Fibroblast of skin of abdomen (primary cell): ENCODE results near the gene ACOXL.
A peak's percentile ranks its signal among the peaks of the same experiment; 100 is the strongest.

Experiments
- DNase-seq: peaks from one replicate; pipeline ENCODE4 v3.0.0-alpha.2; 2013

ACOXL gene

DNA sequence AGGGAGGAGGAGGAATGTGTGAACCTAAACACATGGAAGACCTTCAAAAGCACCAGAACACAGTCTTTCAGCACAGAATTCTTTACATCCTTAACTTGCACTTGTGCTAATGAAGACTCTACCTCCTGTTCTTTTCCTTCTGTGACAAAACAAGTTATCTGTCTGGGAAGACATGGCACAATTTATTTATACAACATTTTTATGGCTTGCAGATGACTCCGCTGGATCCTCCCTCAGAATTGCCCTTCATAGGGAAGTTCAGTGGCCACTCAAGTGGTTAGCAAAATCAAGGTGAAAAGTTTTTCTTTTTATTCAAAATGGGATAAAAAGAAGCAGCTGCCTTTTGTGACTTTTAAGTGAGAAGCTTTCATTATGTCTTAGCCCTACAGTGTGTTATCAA lies 409.7 kb downstream of the ACOXL start:
- no peak for DNase-seq

- DNase-seq, result no peak
Measured at GRCh38 chr2:111143107-111143842, 410.9 kb downstream of the ACOXL start.

DNA sequence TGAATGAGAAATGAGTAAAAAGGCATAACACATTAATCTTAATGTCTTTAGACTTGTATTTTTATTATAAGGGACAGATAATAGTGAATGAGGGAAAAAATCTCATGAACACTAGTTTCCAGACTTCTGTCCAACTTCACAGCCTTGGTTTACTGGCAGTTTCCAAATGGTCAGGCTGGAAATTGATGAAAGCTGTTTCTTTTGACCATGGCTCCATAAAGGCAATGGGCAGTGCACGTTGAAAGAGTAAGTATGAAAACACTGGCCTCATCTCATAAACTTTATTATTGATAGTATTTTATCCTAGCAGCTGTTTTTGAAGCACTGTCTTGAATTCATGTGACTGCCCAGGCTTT lies 411.4 kb downstream of the ACOXL start:
- DNase-seq, result no peak

DNA sequence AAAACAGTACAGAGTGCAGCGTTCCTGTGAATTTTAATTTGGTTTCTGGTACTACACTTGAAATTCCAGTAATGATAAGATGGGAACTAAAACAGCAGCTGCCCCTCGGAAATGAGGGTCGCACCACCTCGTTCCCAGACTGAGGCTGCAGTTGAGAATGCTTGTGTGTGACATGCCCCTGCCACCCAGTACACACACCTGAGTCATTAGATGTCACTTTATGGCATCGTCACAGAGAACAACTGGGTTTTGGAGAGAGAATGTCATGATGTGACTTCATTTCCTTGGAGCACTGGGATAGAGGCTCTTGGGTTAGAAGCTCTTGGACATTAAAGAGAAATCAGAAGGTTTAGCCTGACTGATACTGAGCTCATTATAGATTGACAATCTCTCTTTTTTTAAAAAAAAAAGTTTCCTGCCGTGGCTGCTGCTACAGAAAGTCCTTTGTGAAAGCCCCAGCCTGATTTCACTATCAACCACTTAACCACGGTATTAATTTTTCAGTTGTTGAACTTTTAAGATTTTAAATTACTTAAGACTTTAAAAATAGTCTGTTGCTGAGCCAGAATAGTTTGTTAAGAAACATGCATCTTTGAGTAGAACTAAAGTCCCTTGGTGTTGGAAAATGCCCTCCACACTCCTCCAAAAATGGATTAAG lies 412.9 kb downstream of the ACOXL start:
- no peak for DNase-seq

DNA sequence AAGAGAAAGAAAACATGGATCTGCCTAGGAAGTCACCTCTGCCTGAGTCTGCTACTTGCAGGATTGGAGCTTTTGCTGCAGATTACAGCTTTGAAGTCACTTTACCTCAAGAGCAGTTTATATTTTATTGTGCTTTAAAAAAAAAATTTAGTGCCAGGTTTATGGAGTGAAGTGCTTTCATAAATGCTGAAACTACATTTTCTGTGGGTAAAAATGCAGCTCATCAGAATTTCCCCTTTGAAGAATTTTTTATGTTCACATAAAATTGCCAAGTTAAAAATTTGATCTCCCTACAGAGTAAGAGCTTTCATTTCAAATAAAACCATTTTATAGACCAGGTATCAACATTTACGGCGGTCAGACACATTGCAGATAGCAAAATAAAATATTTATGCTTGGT lies 413.6 kb downstream of the ACOXL start:
- DNase-seq, result no peak

DNA sequence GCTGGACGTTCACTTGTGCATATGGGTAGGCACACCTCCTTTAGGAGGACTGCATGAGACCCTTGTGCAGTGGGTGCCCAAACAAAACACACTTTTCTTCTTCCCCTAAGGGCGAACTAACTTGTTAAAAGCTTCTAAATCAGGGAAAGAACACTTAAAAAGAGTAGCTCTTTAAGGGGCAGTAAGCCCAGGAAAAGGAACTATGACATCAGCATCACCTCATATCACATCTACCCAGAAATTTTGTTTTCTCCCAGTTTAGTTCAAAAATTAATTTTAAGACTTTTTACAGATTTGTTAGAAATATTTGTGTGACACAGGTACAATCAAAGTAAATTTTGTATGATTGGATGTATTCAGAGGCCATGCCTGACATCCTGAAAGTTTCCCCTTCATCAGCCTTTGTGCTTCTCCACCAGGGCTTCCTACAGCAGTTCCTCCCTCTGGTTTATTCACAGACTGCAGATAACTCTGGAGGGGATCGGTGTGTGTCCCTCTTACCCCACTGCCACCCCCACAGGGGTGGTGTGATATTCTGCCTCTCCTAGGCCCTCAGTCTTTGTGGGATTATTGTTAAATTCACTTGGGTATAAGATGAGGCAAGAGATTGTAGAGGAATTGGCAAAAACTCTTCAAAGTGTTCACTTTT lies 416.0 kb downstream of the ACOXL start:
- DNase-seq, result no peak

- no peak for DNase-seq
Measured at GRCh38 chr2:111148925-111149324, 416.6 kb downstream of the ACOXL start.

- no peak for DNase-seq
Measured at GRCh38 chr2:111149882-111150455, 417.6 kb downstream of the ACOXL start.

DNA sequence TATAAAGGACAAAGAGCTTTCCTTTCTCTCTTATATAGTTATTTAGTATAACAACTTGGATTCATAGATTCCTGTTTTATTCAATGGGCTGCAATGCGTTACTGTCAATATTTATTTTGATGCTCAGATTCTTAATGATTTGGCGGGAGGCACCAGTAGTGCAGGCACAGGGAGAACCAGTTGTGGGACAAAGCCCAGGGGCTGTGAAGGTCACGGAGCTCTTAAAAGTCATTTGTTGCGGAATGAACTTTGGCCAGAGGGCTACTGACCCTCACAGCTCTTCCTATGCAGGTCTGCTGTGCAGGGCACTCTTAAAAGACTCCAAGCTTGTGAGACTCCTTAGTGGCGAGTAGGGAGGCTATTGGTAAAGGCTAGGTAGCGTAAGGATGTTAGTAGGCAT lies 422.4 kb downstream of the ACOXL start:
- no peak for DNase-seq

DNA sequence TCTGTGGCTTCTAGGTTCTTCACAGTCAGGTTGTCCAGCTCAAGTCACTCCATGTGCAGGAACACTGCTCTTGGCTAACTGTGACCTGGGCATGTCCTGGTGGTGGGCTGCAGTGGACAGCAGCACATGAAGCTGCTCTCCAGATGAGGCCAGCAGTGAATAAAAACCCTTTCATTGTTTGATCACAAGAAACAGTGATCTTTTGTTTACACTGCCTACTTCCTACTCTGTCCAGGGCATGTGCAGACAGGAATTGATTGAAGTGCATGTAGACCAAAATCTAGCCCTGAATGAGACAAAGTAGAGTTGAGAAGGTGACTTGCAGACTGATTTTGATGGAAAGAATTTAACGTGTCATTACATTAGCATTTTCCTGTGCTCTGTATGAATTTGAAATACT lies 423.2 kb downstream of the ACOXL start:
- DNase-seq, result peak; percentile 9

DNA sequence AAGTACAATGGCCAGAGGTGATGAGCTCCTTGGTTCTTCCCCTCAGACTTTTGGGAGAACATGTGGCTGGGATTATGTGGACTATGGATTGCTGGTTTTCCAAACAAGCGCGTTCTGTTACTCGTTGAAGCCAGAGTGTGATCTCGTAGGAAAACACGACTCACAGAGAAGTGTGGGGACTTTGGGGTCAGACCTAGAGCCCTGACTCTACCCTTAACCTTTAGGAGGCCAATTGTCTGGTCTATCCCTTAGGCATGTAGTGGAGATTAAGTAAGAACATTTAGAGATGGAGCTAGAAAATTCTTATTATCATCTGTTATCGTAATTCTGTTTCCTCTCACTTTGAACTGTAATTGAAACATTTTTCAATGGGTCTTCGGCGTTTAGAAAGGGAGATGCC lies 424.2 kb downstream of the ACOXL start:
- DNase-seq, result no peak

DNA sequence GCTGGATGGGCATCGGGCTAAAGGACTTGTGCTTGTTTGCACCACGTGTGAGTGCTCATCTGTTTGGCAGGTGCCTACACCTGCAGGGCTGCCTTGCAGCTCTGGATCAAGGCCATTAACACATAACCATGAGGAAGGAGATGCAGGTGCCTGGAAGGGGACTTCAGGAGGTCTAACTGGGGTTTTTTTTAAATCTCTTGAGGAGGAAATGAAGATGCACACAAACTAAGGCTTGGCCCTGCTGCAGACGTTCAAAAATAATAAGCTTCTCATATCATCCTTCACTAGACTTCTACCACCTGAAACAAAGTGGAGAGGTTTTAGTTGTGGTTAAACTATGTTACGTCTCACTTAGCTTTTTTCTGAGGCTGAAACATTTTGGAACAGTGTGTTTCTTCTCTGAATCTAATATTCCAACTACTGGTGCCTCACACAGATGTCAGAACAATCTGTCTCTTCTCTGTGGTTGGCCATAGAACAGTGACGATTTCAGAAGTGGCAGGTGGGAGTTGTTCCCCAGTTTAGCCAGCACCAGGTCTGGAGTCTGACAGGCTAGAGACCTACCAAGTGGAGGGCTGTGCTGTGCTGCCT lies 424.8 kb downstream of the ACOXL start:
- DNase-seq, result no peak

DNA sequence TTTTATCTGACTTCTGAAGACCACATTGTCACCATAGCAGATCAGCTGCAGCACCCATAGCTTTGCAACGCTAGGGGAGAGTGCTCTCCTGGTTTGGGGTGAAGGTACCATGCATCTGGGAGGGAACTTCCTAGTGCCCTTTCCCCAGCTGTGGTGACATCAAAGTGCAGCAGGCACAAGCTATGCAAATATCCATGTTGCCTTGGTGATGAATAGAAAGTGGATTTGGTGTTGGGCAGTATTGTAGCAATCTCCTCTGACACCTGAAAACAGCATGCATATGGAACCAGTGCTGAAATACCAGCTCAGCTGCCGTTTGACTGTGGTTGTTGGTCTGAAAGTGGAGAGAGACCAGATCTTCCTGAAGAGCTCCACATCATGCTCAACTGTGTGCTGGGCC lies 425.4 kb downstream of the ACOXL start:
- no peak for DNase-seq

DNA sequence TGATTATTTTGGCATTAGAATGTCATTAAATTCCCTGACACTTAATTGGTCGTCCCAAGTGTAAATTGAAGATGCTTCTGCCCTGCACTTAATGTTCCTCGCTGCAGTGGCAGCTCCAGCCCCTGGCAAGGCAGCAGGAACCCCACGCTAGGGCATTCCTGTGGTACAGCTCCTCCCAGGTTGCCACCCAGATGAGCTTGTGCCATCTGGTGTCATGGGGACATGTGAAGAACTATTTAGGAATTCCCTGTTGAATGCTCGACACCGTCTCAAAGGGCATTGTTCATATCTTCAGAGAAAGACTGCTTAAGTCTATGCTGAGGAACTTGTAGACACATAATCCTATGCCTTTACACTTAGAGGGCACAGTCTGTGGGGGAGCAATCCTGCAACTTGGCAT lies 427.3 kb downstream of the ACOXL start:
- no peak for DNase-seq

DNA sequence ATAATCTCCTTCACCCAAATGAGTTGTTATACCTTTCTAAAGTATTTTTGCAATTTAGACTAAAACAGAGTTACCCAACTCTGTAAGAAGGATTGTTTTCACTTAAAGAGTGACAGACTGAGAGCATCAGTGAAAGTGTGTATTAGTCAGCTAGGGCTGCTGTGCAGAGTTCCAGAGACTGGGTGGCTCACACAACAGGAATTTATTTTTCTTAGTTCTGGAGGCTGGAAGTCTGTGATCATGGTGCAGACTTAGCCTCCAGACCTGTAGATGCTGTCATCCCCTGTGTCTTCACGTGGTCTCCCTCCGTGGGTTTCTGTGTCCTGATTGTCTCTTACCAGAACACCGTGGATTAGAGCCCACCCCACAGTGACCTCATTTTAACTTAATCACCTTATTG lies 428.4 kb downstream of the ACOXL start:
- peak; percentile 87 for DNase-seq

- no peak for DNase-seq
Measured at GRCh38 chr2:111161971-111162370, 429.6 kb downstream of the ACOXL start.

DNA sequence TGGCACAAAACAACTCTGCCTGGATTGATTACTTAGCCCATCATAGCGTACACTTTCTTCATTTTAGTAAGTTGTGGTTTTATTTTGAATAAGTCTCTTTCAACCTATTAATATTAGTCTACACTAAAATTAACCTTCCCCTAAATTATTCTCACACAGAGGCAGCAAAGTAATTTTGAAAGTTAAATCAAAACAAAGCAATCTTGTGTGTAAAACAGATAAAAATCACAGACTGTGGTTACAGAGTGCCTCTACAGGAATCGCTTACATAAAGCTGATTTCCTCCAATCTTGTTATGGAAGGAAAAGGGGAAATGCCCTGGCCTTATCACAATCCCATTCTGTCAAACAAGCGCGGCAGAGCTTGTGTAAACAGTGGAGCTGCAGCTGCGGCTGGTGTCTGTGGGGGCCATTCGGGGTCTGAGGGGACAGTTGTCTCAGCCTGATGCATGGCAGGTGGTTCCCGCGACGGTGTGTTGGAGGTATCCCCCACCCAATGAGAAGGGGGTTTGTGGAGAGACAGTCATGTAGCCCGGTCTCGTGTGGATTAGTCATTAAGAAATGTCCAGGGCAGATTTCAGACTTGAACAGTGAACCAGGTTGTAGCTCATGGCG lies 430.5 kb downstream of the ACOXL start:
- DNase-seq, result no peak

- DNase-seq, result no peak
Measured at GRCh38 chr2:111164078-111164477, 431.7 kb downstream of the ACOXL start.

DNA sequence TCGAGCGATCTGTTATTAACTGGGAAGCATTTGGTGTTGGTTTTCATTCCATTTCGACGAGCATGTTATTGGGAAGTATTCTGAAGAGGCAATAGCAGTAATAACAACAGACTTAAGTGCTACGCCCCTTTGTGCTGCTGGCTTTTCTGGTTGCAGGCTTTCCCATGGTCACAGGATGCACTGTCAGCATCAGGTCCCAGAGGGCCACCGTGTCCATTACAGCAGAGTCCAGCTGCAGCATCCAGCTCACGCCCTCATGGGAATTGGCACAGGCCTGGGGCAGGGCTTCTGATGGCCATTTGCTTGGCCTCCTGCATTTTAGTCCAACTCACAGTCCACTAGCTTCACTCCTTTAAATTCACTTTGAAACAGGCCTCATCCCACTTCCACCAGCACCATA lies 432.7 kb downstream of the ACOXL start:
- DNase-seq, result no peak

DNA sequence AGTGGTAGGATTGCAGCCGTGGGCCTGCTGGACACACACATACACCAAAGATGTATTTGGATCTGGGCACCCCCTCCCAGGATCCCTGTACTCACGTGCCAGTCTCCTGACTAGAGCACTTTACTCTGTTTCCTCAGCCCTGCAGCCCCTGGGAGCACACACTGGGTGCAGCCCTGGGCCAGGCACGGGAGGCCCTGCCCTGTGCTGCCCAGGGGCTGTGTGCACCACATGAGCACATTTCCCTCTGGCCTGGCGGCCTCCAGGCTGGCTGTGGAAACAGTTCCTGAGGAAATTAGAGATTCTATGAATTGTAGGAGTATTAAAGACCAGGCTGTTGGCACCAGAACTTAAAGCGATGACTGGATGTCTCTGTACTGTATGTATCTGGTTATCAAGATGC lies 433.7 kb downstream of the ACOXL start:
- DNase-seq, result no peak

DNA sequence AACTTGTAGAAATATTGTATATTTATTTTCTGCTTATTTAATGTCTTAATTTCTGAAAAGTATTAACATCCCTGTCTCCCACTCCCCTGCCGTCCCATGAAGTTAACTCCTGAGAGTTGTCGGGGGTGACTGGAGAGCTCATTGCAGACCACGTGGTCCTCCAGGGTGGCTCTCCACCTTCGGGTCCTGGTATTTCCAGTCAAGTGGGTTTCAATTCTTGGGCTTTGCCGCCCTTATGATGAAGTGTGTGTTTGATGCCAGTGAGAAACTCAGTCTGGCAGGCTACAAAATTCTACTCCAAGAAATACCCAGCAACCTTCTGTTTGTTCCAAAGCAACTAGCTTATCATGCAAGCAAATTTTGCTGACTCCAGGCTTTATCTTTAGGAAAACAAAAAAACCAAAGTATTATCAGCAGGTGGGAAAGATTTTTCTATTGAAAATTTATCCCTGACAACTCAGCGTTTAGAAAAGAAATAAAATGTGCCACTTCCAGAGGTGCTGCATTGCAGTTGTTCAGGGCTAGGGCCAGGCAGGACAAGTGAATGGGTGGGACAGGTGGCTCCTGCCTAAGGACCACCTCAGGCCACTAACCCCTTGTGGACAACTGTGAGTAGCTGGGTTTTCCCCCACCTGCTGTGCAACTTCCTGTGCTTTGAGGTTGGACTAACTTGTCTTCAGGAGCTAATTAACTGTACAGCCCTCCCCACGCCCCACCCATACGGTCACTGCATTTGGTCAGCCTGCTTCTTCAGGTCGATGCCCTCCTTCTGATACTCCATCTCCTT lies 434.9 kb downstream of the ACOXL start:
- no peak for DNase-seq

DNA sequence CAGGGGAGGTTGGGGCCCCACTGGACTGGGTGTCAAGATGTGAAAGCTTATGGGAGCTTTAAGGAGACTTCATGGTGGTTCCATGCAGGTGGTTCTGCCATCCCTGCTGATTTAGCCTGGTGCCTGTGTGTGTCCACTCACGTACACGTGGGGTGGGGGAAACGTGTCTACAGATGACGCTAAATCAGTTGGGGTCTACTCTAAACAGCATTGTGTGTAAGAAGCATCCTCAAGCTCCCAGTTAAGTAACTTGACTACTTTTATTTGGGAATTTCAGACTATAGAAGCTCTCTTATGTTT lies 435.4 kb downstream of the ACOXL start:
- DNase-seq, result no peak
